Ishikawa (cell line): ENCODE data around the gene MMP15.

ENCODE experiments used
- CEBPB ChIP-seq: IDR thresholded peaks from 2 replicates; pipeline ENCODE4 v1.6.1; 2012
- CREB1 ChIP-seq: IDR thresholded peaks from 2 replicates; pipeline ENCODE4 v1.6.1; 2012; ENCODE audit warnings: low read depth
- EGR1 ChIP-seq: IDR thresholded peaks from 2 replicates; pipeline ENCODE4 v1.6.1; 2012
- EP300 ChIP-seq: IDR thresholded peaks from 2 replicates; pipeline ENCODE4 v1.6.1; 2012; ENCODE audit warnings: borderline replicate concordance
- FOXM1 ChIP-seq: IDR thresholded peaks from 2 replicates; pipeline ENCODE4 v1.6.1; 2012; ENCODE audit warnings: low read depth, borderline replicate concordance
- NFIC ChIP-seq: IDR thresholded peaks from 2 replicates; pipeline ENCODE4 v1.6.1; 2012
- RAD21 ChIP-seq: IDR thresholded peaks from 2 replicates; pipeline ENCODE4 v1.6.1; 2012; ENCODE audit warnings: low read depth
- TAF1 ChIP-seq: IDR thresholded peaks from 2 replicates; pipeline ENCODE4 v1.6.1; 2012; ENCODE audit warnings: low read depth, mild to moderate bottlenecking
- TCF12 ChIP-seq: IDR thresholded peaks from 2 replicates; pipeline ENCODE4 v1.6.1; 2012; ENCODE audit warnings: low read depth
- TEAD4 ChIP-seq: IDR thresholded peaks from 2 replicates; pipeline ENCODE4 v1.6.1; 2012
- YY1 ChIP-seq: IDR thresholded peaks from 2 replicates; pipeline ENCODE4 v1.6.1; 2012; ENCODE audit warnings: low read depth
- ZBTB7A ChIP-seq: IDR thresholded peaks from 2 replicates; pipeline ENCODE4 v1.6.1; 2012; ENCODE audit warnings: low read depth
- TF ChIP-seq, protein P1 (sequence below): IDR thresholded peaks from 2 replicates; pipeline ENCODE4 v1.6.1; 2012; ENCODE audit warnings: low read depth, mild to moderate bottlenecking
- TF ChIP-seq, protein P2 (sequence below): IDR thresholded peaks from 2 replicates; pipeline ENCODE4 v1.6.1; 2012
- TF ChIP-seq, protein P3 (sequence below): IDR thresholded peaks from 2 replicates; pipeline ENCODE4 v1.6.1; 2012

The MMP15 gene

DNA sequence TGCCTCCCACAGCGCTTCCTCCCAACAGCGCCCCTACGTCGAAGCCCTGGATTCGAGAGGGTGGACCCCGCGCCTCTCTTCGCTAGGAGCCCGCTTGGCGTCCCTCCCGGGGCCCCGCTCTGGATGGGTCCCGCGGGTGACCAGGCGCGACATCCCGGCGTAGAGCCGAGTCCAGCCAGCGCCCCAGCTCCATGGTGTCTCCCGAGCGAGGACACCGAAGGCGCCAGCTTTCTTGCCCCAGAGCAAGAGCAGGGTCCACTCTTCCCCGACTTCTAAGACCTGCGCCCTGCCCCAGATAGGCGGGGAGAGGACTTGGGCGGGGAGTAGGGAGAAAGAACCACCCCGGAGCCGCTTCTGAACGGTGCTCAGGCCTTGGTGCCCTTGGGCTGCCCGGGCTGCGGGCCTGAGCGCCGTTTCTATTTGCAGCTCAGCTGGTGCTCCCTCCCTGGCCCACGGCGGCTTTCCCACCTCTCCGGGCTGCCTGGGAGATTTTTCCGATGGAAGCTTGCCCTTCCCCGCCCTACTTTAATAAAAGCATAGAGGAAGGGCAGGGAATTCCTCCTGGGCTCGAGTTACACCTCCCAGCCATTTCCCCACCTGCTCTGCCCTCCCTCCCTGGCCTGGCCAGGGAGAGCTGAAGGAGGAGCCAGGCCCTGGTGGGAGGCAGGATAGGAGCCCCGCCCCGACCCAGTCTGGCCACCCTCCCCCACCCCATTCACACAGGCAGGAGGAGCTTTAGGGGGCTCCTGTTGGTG lies 1.8 kb downstream of the MMP15 start:
- TF ChIP-seq CEBPB (no peak), EGR1 (no peak), TCF12 (0 out of 2 replicates have a peak, but pooled peaks have one; percentile 13), RAD21 (no peak), NFIC (no peak), TEAD4 (peak; percentile 22; the same call in 1 of the 2 replicates), FOXM1 (no peak)
- TF ChIP-seq, protein P1, sequence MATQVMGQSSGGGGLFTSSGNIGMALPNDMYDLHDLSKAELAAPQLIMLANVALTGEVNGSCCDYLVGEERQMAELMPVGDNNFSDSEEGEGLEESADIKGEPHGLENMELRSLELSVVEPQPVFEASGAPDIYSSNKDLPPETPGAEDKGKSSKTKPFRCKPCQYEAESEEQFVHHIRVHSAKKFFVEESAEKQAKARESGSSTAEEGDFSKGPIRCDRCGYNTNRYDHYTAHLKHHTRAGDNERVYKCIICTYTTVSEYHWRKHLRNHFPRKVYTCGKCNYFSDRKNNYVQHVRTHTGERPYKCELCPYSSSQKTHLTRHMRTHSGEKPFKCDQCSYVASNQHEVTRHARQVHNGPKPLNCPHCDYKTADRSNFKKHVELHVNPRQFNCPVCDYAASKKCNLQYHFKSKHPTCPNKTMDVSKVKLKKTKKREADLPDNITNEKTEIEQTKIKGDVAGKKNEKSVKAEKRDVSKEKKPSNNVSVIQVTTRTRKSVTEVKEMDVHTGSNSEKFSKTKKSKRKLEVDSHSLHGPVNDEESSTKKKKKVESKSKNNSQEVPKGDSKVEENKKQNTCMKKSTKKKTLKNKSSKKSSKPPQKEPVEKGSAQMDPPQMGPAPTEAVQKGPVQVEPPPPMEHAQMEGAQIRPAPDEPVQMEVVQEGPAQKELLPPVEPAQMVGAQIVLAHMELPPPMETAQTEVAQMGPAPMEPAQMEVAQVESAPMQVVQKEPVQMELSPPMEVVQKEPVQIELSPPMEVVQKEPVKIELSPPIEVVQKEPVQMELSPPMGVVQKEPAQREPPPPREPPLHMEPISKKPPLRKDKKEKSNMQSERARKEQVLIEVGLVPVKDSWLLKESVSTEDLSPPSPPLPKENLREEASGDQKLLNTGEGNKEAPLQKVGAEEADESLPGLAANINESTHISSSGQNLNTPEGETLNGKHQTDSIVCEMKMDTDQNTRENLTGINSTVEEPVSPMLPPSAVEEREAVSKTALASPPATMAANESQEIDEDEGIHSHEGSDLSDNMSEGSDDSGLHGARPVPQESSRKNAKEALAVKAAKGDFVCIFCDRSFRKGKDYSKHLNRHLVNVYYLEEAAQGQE, result no peak
- TF ChIP-seq, protein P2, sequence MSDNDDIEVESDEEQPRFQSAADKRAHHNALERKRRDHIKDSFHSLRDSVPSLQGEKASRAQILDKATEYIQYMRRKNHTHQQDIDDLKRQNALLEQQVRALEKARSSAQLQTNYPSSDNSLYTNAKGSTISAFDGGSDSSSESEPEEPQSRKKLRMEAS, result peak; percentile 40; the same call in 1 of the 2 replicates

DNA sequence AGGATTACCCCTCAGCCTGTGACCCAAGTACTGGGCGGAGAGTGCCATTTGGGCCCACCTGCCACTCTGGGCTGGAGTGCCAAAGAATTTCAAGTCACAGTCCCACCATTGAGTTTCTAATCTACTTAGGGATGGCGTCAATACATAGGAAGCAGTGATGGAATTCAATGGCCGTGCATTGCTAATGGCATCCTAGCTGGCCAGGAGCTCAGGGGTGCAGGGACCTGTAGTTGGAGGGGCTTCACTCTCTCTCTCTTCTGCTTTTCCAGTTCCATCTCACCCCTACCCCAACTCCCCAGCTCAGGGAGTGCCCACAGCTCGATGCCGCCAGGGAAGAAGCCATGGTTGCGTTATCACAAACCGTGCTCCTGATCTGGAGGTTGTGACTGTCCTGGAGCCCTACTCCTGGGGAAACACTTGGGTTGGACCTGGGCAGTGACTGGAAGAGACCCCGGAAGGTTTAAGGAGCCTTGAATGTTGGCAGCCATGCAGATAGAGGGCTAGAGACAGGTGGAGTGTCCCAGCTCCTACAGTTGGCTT lies 2.4 kb downstream of the MMP15 start:
- TF ChIP-seq FOXM1 (no peak), TAF1 (no peak), EP300 (no peak), CREB1 (no peak), ZBTB7A (no peak), RAD21 (no peak), TCF12 (no peak), YY1 (no peak), EGR1 (no peak), TEAD4 (no peak), NFIC (no peak), CEBPB (no peak)
- TF ChIP-seq, protein P3, sequence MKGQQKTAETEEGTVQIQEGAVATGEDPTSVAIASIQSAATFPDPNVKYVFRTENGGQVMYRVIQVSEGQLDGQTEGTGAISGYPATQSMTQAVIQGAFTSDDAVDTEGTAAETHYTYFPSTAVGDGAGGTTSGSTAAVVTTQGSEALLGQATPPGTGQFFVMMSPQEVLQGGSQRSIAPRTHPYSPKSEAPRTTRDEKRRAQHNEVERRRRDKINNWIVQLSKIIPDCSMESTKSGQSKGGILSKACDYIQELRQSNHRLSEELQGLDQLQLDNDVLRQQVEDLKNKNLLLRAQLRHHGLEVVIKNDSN, result no peak
- TF ChIP-seq, protein P1, result no peak
- TF ChIP-seq, protein P2, result no peak

DNA sequence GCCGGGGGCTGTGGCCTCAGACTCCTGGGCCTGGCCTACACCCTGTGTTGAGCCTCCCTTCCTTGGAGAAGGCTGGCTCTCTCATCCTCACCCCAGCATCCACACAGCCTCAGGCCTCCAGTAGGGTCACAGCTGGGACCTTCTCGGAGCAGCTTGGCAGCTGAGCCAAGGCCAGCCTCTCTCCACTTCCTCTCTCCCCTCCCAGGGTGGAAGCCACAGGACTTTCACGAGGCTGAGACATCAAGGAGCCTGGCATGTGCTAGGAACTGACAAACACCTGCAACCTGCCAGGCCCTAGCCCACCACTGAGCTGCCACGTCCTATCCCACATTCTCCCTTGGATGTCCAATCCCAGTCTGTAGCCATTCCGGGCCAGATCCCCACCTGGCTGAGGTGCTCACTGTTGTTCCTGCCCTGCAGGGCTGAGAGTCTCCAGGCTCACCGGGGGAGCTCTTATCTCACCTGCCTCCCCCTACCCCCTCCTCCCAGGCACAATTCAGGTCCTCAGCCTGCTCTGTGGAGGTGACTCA lies 3.1 kb downstream of the MMP15 start:
- TF ChIP-seq TCF12 (no peak), CEBPB (no peak), ZBTB7A (no peak), TEAD4 (no peak)

DNA sequence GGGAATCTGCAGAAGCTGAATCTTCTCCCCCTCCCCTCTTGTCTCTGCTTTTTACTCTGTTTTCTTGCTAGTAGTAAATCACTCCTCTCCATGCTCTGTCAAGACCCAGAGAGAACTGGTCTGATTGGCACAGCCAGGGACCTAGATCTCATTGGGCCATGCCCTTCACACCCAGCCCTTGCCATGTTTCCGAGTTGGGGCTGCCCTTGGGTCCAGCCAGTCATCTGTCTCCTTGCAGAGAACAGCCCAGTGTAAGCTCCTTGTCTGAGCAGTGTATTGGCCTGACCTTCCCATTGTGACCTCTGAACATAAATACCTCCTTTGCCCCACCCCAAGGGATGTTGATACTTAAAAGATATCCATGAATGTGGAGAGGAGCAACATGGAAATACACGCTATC lies 3.9 kb downstream of the MMP15 start:
- TF ChIP-seq CREB1 (no peak), EGR1 (no peak), ZBTB7A (no peak), FOXM1 (no peak)
- TF ChIP-seq, protein P1, result no peak
- TF ChIP-seq, protein P2, result no peak
